ENCODE measurements around the gene CLASP1. TPM values are rescaled to one million over a fixed set of nuclear protein-coding genes. Genes with fewer than 3 reads are reported as not detected.

CLASP1 gene
- total RNA-seq, 2 experiments from 2014 or later = 33.8 to 72.4 TPM

- Histone ChIP-seq H4K20me1 (ENCODE audit: insufficient read depth, low read length) (peaks cover 15% of the 10 kb centered on the region; the same call in 1 of the 2 replicates), H3K4me3 (ENCODE audit: low read depth, low read length, poor library complexity, severe bottlenecking) (no peak overlapping the region), H3K9me2 (ENCODE audit: insufficient read depth, low read length) (no peaks in the 10 kb centered on the region), H3K36me3 (ENCODE audit: insufficient read depth, low read length) (peaks cover 49% of the 10 kb centered on the region), H3K4me2 (ENCODE audit: low read length) (no peak overlapping the region), H3K79me2 (ENCODE audit: insufficient read depth, low read depth, low read length) (peaks cover 33% of the 10 kb centered on the region), H2AFZ (ENCODE audit: low read length) (no peak overlapping the region), H3K27ac (ENCODE audit: low read depth, low read length, poor library complexity, severe bottlenecking) (no peak overlapping the region), H3K4me1 (ENCODE audit: insufficient read depth, low read length, poor library complexity, severe bottlenecking) (peaks cover 18% of the 10 kb centered on the region), H3K9me3 (ENCODE audit: low read length) (no peaks in the 10 kb centered on the region)
- ChIA-PET CTCF (ENCODE audit: unreplicated experiment) (no interaction called here), POLR2A (interaction anchor here (0.7 to 1.1 kb wide), 2 partner anchors 20 to 283 kb away, joined by 3 to 5 read pairs; no protein-coding TSS in a partner anchor)
- TF ChIP-seq EZH2phosphoT487 (IDR thresholded peaks at IDR 0.05; ENCODE audit: borderline replicate concordance, low read depth, low read length) (no peak), CTCF (conservative IDR thresholded peaks at IDR 0.05; ENCODE audit: low read length) (no peak)
- BruUV-seq (replicated peaks) = no TSS peak
- DNase-seq (ENCODE audit: low spot score) = no peak
- intact Hi-C loops (cut with micrococcal nuclease; ENCODE audit: unreplicated experiment) = no loop called here
These were observed 122.1 kb downstream of the CLASP1 start for GRCh38 chr2:121527009-121527682.

GRCh38 chr2:121524685-121525425 lies 124.4 kb downstream of the CLASP1 start:
- intact Hi-C loops (cut with micrococcal nuclease; ENCODE audit: unreplicated experiment) = no loop called here
- Histone ChIP-seq H3K27ac (ENCODE audit: low read depth, low read length, poor library complexity, severe bottlenecking) (no peak overlapping the region), H3K36me3 (ENCODE audit: insufficient read depth, low read length) (peaks cover 55% of the 10 kb centered on the region), H3K4me2 (ENCODE audit: low read length) (no peak overlapping the region), H3K4me3 (ENCODE audit: low read depth, low read length, poor library complexity, severe bottlenecking) (no peak overlapping the region), H4K20me1 (ENCODE audit: insufficient read depth, low read length) (peaks cover 15% of the 10 kb centered on the region; the same call in 1 of the 2 replicates), H3K4me1 (ENCODE audit: insufficient read depth, low read length, poor library complexity, severe bottlenecking) (peaks cover 13% of the 10 kb centered on the region), H2AFZ (ENCODE audit: low read length) (no peak overlapping the region), H3K79me2 (ENCODE audit: insufficient read depth, low read depth, low read length) (peaks cover 26% of the 10 kb centered on the region), H3K9me3 (ENCODE audit: low read length) (no peaks in the 10 kb centered on the region), H3K9me2 (ENCODE audit: insufficient read depth, low read length) (no peaks in the 10 kb centered on the region)
- POLR2A ChIA-PET = interaction anchor here (0.7 kb wide), 2 partner anchors 18 to 99 kb away, joined by 3 to 4 read pairs; no protein-coding TSS in a partner anchor
- no TSS peak for BruUV-seq (replicated peaks)
- TF ChIP-seq EZH2phosphoT487 (IDR thresholded peaks at IDR 0.05; ENCODE audit: borderline replicate concordance, low read depth, low read length) = no peak
- no peak for TF ChIP-seq CTCF (conservative IDR thresholded peaks at IDR 0.05; ENCODE audit: low read length)
- DNase-seq (ENCODE audit: low spot score) = no peak
- CTCF ChIA-PET (ENCODE audit: unreplicated experiment) = no interaction called here
